SK-N-SH (cell line): ENCODE data around the gene USP36. TPM values are rescaled to one million over a fixed set of nuclear protein-coding genes. Genes with fewer than 3 reads are reported as not detected.
A peak's percentile ranks its signal among the peaks of the same experiment; 100 is the strongest.

ENCODE experiments used
- CTCF ChIA-PET: fragments of 300-600, 350-600 bp; formaldehyde crosslinking; extraction: SDS; loops from one replicate; lab custom pipeline; 2021; lab: Yijun Ruan, JAX
- POLR2A ChIA-PET: fragments of 350-600 bp; sonication (Branson Sonifier 250); formaldehyde crosslinking; extraction: SDS; loops from one replicate; lab custom pipeline; 2020; ENCODE audit warnings: antibody characterized with exemption, inconsistent platforms; lab: Yijun Ruan, JAX
- DNase-seq: peaks from one replicate; pipeline ENCODE4 v3.0.0; 2012
- H2AFZ ChIP-seq: fragments of 200-600 bp; sonication (generic); 2 replicates; pipeline ENCODE4 v1.8.1; 2016; ENCODE audit warnings: antibody characterized with exemption, mild to moderate bottlenecking, low read depth
- H3F3A ChIP-seq: fragments of 200-600 bp; sonication (generic); replicated peaks from 2 replicates; pipeline ENCODE3; 2016; ENCODE audit warnings: antibody characterized with exemption, mild to moderate bottlenecking; ENCODE audit not compliant: insufficient read depth
- H3K27ac ChIP-seq, 2 experiments: fragments of 200-500 bp in 1 of 2; fragments of 200-600 bp in 1 of 2; sonication (Bioruptor generic) in 1 of 2; sonication (generic), shearing (Covaris generic) in 1 of 2; 2 replicates each; pipeline versions ENCODE4 v1.5.1 to v1.6.1; 2014 to 2016; ENCODE audit warnings: low read depth in 2 of 2, inconsistent platforms in 1 of 2, low read length in 1 of 2, mild to moderate bottlenecking in 1 of 2, mixed read lengths in 1 of 2
- H3K27me3 ChIP-seq: fragments of 200-600 bp; sonication (generic), shearing (Covaris generic); 2 replicates; pipeline ENCODE4 v1.6.1; 2016; ENCODE audit warnings: mixed run types; ENCODE audit not compliant: insufficient read depth
- H3K36me3 ChIP-seq, 2 experiments: fragments of 200-500 bp in 1 of 2; fragments of 200-600 bp in 1 of 2; sonication (Bioruptor generic) in 1 of 2; sonication (generic) in 1 of 2; replicated peaks in 1 of 2; 2 replicates each; pipeline versions ENCODE3 to v1.5.1; 2014 to 2016; ENCODE audit warnings: low read length in 1 of 2, mild to moderate bottlenecking in 1 of 2; ENCODE audit not compliant: insufficient read depth in 2 of 2, control insufficient read depth in 1 of 2
- H3K4me1 ChIP-seq, 2 experiments: fragments of 200-500 bp in 1 of 2; fragments of 200-600 bp in 1 of 2; sonication (Bioruptor generic) in 1 of 2; sonication (generic), shearing (Covaris generic) in 1 of 2; 2 replicates each; pipeline versions ENCODE4 v1.5.1 to v1.6.1; 2014 to 2016; ENCODE audit warnings: low read depth in 1 of 2, low read length in 1 of 2, mixed run types in 1 of 2; ENCODE audit not compliant: insufficient read depth in 2 of 2, control insufficient read depth in 1 of 2
- H3K4me2 ChIP-seq: fragments of 200-600 bp; sonication (generic), shearing (Covaris generic); 2 replicates; pipeline ENCODE4 v1.6.1; 2017; ENCODE audit warnings: mixed run types
- H3K4me3 ChIP-seq, 2 experiments: fragments of 200-500 bp in 1 of 2; fragments of 200-600 bp in 1 of 2; sonication (Bioruptor generic) in 1 of 2; sonication (generic), shearing (Covaris generic) in 1 of 2; 2 replicates each; pipeline versions ENCODE4 v1.5.1 to v1.8.1; 2014 to 2016; ENCODE audit warnings: low read depth in 2 of 2, inconsistent platforms in 1 of 2, low read length in 1 of 2, mild to moderate bottlenecking in 1 of 2, mixed read lengths in 1 of 2, moderate library complexity in 1 of 2
- H3K79me2 ChIP-seq: fragments of 200-600 bp; sonication (generic); 2 replicates; pipeline ENCODE4 v1.8.1; 2017; ENCODE audit warnings: mild to moderate bottlenecking; ENCODE audit not compliant: insufficient read depth
- H3K9ac ChIP-seq: fragments of 200-600 bp; sonication (generic); 2 replicates; pipeline ENCODE4 v1.6.1; 2017; ENCODE audit warnings: mixed run types
- H3K9me2 ChIP-seq: fragments of 200-600 bp; sonication (generic); 2 replicates; pipeline ENCODE4 v1.6.1; 2017; ENCODE audit warnings: mixed run types
- H3K9me3 ChIP-seq: fragments of 200-600 bp; sonication (generic); 2 replicates; pipeline ENCODE4 v1.6.1; 2017; ENCODE audit warnings: mixed run types, mild to moderate bottlenecking, moderate library complexity
- H4K20me1 ChIP-seq: fragments of 200-600 bp; sonication (generic); 2 replicates; pipeline ENCODE4 v1.6.1; 2017; ENCODE audit warnings: mild to moderate bottlenecking, mixed run types; ENCODE audit not compliant: insufficient read depth
- CTCF ChIP-seq: fragments of 200-600 bp; sonication (generic); IDR thresholded peaks from 2 replicates; pipeline ENCODE4 v1.6.1; 2017; ENCODE audit warnings: antibody characterized with exemption, mild to moderate bottlenecking, moderate library complexity
- EP300 ChIP-seq, 2 experiments: IDR thresholded peaks; 2 replicates each; pipeline versions ENCODE4 v1.4.0 to v1.6.1; 2012; ENCODE audit warnings: borderline replicate concordance in 1 of 2, low read depth in 1 of 2, low read length in 1 of 2
- EZH2phosphoT487 ChIP-seq: fragments of 200-600 bp; sonication (generic); IDR thresholded peaks from 2 replicates; pipeline ENCODE4 v1.6.1; 2017; ENCODE audit warnings: low read depth, mixed run types, mild to moderate bottlenecking, antibody characterized with exemption, moderate library complexity, borderline replicate concordance
- FOSL2 ChIP-seq: IDR thresholded peaks from 2 replicates; pipeline ENCODE4 v1.4.0; 2012; ENCODE audit warnings: low read depth, mild to moderate bottlenecking, moderate library complexity, borderline replicate concordance
- FOXJ3 ChIP-seq: sonication (generic); formaldehyde crosslinking; IDR thresholded peaks from 2 replicates; pipeline ENCODE4 v1.5.1; 2020; ENCODE audit warnings: mild to moderate bottlenecking, missing genetic modification reagents
- FOXM1 ChIP-seq: IDR thresholded peaks from 2 replicates; pipeline ENCODE4 v1.4.0; 2012; ENCODE audit warnings: low read depth, mild to moderate bottlenecking
- GABPA ChIP-seq: IDR thresholded peaks from 2 replicates; pipeline ENCODE4 v1.4.0; 2012; ENCODE audit warnings: low read depth, mild to moderate bottlenecking
- GATA2 ChIP-seq: sonication (generic); formaldehyde crosslinking; IDR thresholded peaks from 2 replicates; pipeline ENCODE4 v1.5.0; 2020; ENCODE audit warnings: mild to moderate bottlenecking, missing genetic modification reagents
- MAX ChIP-seq: IDR thresholded peaks from 2 replicates; pipeline ENCODE4 v1.4.0; 2012; ENCODE audit warnings: low read depth
- MXI1 ChIP-seq: IDR thresholded peaks from 2 replicates; pipeline ENCODE4 v1.6.1; 2012; ENCODE audit warnings: mild to moderate bottlenecking, low read depth, low read length, improper control_type of control experiment
- NFIC ChIP-seq: IDR thresholded peaks from 2 replicates; pipeline ENCODE4 v1.4.0; 2012; ENCODE audit warnings: borderline replicate concordance
- NRF1 ChIP-seq: IDR thresholded peaks from 2 replicates; pipeline ENCODE4 v1.6.1; 2012; ENCODE audit warnings: low read depth, mild to moderate bottlenecking, low read length
- RAD21 ChIP-seq: IDR thresholded peaks from 2 replicates; pipeline ENCODE4 v1.6.1; 2012; ENCODE audit warnings: mild to moderate bottlenecking, low read length
- RCOR1 ChIP-seq: fragments of 150-350 bp; IDR thresholded peaks from 2 replicates; pipeline ENCODE4 v1.6.1; 2017; ENCODE audit warnings: antibody characterized with exemption, low read length
- RXRA ChIP-seq: IDR thresholded peaks from 2 replicates; pipeline ENCODE4 v1.4.0; 2012; ENCODE audit warnings: low read depth, mild to moderate bottlenecking, borderline replicate concordance
- TAF1 ChIP-seq: IDR thresholded peaks from 2 replicates; pipeline ENCODE4 v1.6.1; 2012; ENCODE audit warnings: low read depth, mild to moderate bottlenecking, low read length, moderate library complexity, borderline replicate concordance
- WGBS: methylation state at CpG from one replicate; pipeline ENCODE4 v1.1.6; 2017; ENCODE audit warnings: low lambda C conversion rate; 5-methylcytosine and 5-hydroxymethylcytosine counted together
- polyA plus RNA-seq, 3 experiments: library from polyadenylated mRNA; depleted of rRNA; stranded (reverse); fragments of >200 nt; gene quantifications; 2 replicates each; pipeline ENCODE4 v1.2.3, GENCODE V29; 2012
- TF ChIP-seq, protein P1 (sequence below): fragments of 150-350 bp; IDR thresholded peaks from 2 replicates; pipeline ENCODE4 v1.6.1; 2016; ENCODE audit warnings: mild to moderate bottlenecking, low read depth, low read length
- TF ChIP-seq, protein P2 (sequence below): fragments of 150-350 bp; IDR thresholded peaks from 2 replicates; pipeline ENCODE4 v1.6.1; 2017; ENCODE audit warnings: antibody characterized with exemption, low read length, low read depth, borderline replicate concordance

The USP36 gene
- polyA plus RNA-seq, 1 of the 3 experiments (the other 2 are of a cell fraction): 34.6 TPM

DNA sequence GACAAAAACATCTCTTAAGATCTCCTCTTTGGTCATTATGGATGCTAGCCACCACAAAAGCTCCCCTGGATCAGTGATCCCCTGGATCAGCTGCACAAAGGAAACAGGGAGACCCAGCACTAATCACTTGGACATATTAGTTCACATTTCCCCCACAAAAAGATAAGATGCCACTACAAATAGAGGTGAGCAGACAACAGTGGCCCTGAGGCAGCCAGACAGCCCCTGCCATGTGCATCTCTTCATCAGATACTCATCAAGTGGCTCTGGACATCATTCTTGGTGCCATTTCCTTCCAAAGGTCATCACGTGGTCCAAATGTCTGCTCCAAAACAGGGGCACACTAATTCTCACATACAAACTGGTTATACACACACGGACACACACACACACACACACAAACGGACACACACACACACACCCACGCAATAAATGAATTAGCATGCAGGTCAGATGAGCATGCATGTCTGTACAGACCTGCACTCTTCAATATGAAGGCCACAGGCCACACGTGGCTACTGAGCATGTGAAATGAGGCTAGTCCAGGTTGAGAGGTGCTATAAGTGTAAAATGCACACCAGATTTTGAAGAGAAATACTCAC lies 4.1 kb downstream of the USP36 start:
- ChIA-PET CTCF (interaction anchor here (1.1 kb wide), 1 partner anchor 339 kb away, joined by 5 read pairs; no protein-coding TSS in a partner anchor), POLR2A (no interaction called here)
- no peak overlapping the region for H2AFZ ChIP-seq
- H3K4me2 ChIP-seq: no peak overlapping the region
- H3K27ac ChIP-seq: peak overlapping the region in 1 of 2 experiments; percentile 72; a peak in 2 of 4 replicates
- H3K4me3 ChIP-seq: no peak overlapping the region
- no peaks in the 10 kb centered on the region for H3K9me3 ChIP-seq
- H3K4me1 ChIP-seq: peaks cover 14 to 26% of the 10 kb centered on the region in 2 experiments; a peak in 3 of 4 replicates
- no peak overlapping the region for H3K9ac ChIP-seq
- TF ChIP-seq FOXJ3 (CRISPR knock-in tag): 0 out of 2 replicates have a peak, but pooled peaks have one; percentile 44
- TF ChIP-seq EP300 (IDR thresholded peaks at IDR 0.05; ENCODE audit: borderline replicate concordance in 1 of 2, low read depth in 1 of 2, low read length in 1 of 2): peak in 1 of 2 experiments; percentile 63; a peak in 1 of 4 replicates
- TF ChIP-seq GATA2 (CRISPR knock-in tag): peak; percentile 80
- TF ChIP-seq RCOR1: peak; percentile 83
- TF ChIP-seq TAF1: no peak
- TF ChIP-seq MXI1: peak; percentile 78; the same call in 1 of the 2 replicates
- H3K27me3 ChIP-seq: no peaks in the 10 kb centered on the region
- peak; percentile 67 for DNase-seq
- H3K79me2 ChIP-seq: peaks cover 88% of the 10 kb centered on the region
- H3K36me3 ChIP-seq: peaks cover 46 to 59% of the 10 kb centered on the region in 2 experiments
- H4K20me1 ChIP-seq: peaks cover 31% of the 10 kb centered on the region
- no peaks in the 10 kb centered on the region for H3K9me2 ChIP-seq
- 66% methylated on average over 5 of the region's 5 CpGs for WGBS
- peaks cover 7% of the 10 kb centered on the region for H3F3A ChIP-seq

DNA sequence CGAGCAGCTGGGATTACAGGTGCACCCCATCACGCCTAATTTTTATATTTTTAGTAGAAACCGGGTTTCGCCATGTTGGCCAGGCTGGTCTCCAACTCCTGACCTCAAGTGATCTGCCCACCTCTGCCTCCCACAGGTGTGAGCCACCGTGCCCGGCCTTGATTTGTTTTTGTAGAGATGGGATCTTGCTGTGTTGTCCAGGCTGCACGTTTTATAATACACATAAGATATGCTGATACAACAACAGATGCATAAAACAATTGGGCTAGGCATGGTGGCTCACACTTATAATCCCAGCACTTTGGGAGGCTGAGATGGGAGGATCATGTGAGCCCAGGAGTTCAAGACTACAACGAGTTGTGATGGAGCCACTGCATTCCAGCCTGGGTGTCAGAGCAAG lies 6.0 kb downstream of the USP36 start:
- peaks cover 40% of the 10 kb centered on the region for H4K20me1 ChIP-seq
- peaks cover 56 to 72% of the 10 kb centered on the region in 2 experiments for H3K36me3 ChIP-seq
- H3K4me1 ChIP-seq: peaks cover 14 to 23% of the 10 kb centered on the region in 2 experiments; a peak in 3 of 4 replicates
- 93% methylated on average over 8 of the region's 8 CpGs for WGBS
- H3K4me2 ChIP-seq: no peak overlapping the region
- H3F3A ChIP-seq: peaks cover 7% of the 10 kb centered on the region
- no peaks in the 10 kb centered on the region for H3K9me3 ChIP-seq
- no peak overlapping the region for H3K27ac ChIP-seq
- no peak overlapping the region for H3K9ac ChIP-seq
- peaks cover 97% of the 10 kb centered on the region for H3K79me2 ChIP-seq
- H2AFZ ChIP-seq: no peak overlapping the region
- no peaks in the 10 kb centered on the region for H3K9me2 ChIP-seq
- POLR2A ChIA-PET: no interaction called here
- TF ChIP-seq RAD21: no peak
- TF ChIP-seq GABPA: no peak
- no peak for TF ChIP-seq RXRA
- TF ChIP-seq NFIC: no peak
- no peak for TF ChIP-seq TAF1
- TF ChIP-seq, protein P1, sequence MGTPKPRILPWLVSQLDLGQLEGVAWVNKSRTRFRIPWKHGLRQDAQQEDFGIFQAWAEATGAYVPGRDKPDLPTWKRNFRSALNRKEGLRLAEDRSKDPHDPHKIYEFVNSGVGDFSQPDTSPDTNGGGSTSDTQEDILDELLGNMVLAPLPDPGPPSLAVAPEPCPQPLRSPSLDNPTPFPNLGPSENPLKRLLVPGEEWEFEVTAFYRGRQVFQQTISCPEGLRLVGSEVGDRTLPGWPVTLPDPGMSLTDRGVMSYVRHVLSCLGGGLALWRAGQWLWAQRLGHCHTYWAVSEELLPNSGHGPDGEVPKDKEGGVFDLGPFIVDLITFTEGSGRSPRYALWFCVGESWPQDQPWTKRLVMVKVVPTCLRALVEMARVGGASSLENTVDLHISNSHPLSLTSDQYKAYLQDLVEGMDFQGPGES: no peak
- no peak for TF ChIP-seq EZH2phosphoT487
- no peak for TF ChIP-seq CTCF
- TF ChIP-seq FOXM1: no peak
- TF ChIP-seq EP300 (IDR thresholded peaks at IDR 0.05; ENCODE audit: borderline replicate concordance in 1 of 2, low read depth in 1 of 2, low read length in 1 of 2): no peak
- no peak for TF ChIP-seq NRF1
- TF ChIP-seq, protein P2, sequence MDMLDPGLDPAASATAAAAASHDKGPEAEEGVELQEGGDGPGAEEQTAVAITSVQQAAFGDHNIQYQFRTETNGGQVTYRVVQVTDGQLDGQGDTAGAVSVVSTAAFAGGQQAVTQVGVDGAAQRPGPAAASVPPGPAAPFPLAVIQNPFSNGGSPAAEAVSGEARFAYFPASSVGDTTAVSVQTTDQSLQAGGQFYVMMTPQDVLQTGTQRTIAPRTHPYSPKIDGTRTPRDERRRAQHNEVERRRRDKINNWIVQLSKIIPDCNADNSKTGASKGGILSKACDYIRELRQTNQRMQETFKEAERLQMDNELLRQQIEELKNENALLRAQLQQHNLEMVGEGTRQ: no peak
- no peak for TF ChIP-seq GATA2 (CRISPR knock-in tag)
- no peak for TF ChIP-seq FOSL2
- TF ChIP-seq FOXJ3 (CRISPR knock-in tag): no peak
- no peak for TF ChIP-seq MAX
- no peak for DNase-seq
- no peak overlapping the region for H3K4me3 ChIP-seq
- H3K27me3 ChIP-seq: no peaks in the 10 kb centered on the region
- CTCF ChIA-PET: interaction anchor here (1.3 to 2.4 kb wide), 2 partner anchors 11 to 137 kb away, joined by 3 to 6 read pairs; no protein-coding TSS in a partner anchor
